ENCODE results near the gene ZFYVE27.

Gene ZFYVE27

DNA sequence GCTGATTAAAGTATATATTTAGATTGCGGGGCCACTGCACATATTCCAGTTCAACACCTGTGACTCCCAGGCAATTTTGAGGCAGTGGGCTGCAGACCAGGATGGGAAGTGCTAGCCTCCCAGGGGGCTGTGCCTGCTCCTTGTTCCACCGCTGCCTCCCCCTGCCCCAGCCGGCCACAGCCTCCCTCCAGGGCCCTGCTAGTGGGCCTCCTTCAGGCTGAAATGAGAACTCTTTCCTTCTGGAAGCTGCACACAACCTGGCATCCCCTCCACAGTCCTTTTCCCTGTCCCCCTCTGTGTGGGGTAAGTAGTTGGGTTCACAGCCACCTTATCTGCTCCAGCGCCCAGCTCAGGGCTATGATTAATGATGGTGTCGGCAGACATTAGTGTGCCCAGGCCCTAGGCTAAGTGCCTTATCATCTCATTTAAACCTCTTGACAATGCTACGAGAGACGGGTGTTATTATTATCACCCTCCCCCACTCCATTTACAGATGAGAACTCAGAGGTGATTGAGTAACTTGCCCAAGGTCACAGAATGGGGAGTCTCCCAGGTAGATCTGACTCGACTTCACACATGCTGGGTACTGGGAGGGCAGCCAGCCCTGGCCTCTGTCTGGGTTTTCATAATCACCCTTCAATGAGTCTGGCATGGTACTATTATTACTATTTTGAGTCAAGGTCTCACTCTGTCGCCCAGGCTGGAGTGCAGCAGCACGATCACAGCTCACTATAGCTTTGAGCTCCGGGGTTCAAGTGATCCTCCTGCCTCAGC lies 45.7 kb downstream of the ZFYVE27 start:
- Histone ChIP-seq H3K18ac (ENCODE audit: low read length) (no peak overlapping the region), H3K36me3 (ENCODE audit: control insufficient read depth in 1 of 2, insufficient read depth in 2 of 2, low read length in 2 of 2) (no peaks in the 10 kb centered on the region), H3K79me2 (ENCODE audit: control insufficient read depth, insufficient read depth, low read length, poor library complexity) (no peaks in the 10 kb centered on the region), H3K23ac (ENCODE audit: low read length) (no peak overlapping the region), H3K79me1 (ENCODE audit: low read length) (no peaks in the 10 kb centered on the region), H2BK5ac (ENCODE audit: low read depth, low read length, poor library complexity) (no peak overlapping the region), H3K4me3 (ENCODE audit: low read depth, low read length) (no peak overlapping the region), H3K4me1 (ENCODE audit: control insufficient read depth in 1 of 2, insufficient read depth in 2 of 2, low read length in 2 of 2) (no peaks in the 10 kb centered on the region), H2AFZ (ENCODE audit: insufficient read depth, low read length, poor library complexity) (no peak overlapping the region), H2BK12ac (ENCODE audit: low read length) (no peak overlapping the region), H2AK5ac (ENCODE audit: low read length) (no peak overlapping the region), H4K91ac (ENCODE audit: low read depth, low read length) (no peak overlapping the region), H3K14ac (ENCODE audit: low read length) (no peak overlapping the region), H3K27ac (ENCODE audit: low read depth, low read length) (no peak overlapping the region), H4K12ac (ENCODE audit: low read depth, low read length) (no peak overlapping the region), H3K9ac (ENCODE audit: low read length) (no peak overlapping the region), H3K4me2 (ENCODE audit: low read length) (no peak overlapping the region), H3K4ac (ENCODE audit: low read depth, low read length) (no peak overlapping the region), H3K27me3 (ENCODE audit: insufficient read depth, low read length) (no peaks in the 10 kb centered on the region), H3K9me3 (ENCODE audit: insufficient read depth, low read depth, low read length) (no peaks in the 10 kb centered on the region), H4K8ac (ENCODE audit: low read depth, low read length) (no peak overlapping the region), H2BK120ac (ENCODE audit: insufficient read depth, low read length, poor library complexity) (no peak overlapping the region)
- no peak for DNase-seq
- no CpG with 5 or more reads among the region's 11 CpGs for WGBS (ENCODE audit: extremely low coverage, insufficient coverage, insufficient read length)

DNA sequence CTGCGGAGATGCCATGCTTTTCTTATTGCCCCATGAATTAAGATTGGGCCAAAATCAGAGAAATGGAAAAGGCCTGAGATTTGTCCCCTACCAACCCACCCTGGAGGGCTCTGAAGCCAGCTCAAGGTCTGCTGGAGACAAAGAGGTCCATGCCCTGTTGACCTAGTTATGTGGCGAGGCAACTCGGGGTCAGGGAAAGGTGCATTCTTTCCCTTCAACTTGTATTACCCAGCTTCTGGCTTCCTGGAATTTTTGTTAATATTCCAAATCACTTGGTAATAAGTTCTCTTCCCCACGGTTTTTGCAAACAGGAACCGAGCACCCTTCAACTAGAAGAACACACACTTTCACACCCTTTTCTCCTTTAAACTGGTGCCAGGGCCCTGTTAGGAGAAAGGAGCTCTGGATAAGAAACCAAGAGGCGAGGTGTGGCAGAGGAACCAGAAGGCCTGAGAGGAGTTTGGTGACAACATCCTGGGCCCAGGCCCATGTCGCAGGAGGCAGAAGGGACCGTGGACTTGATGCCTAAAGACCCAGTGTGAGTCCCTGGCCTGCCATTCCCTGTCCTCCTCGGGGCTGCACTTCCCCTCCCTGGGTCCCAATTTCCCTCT lies 47.4 kb downstream of the ZFYVE27 start:
- Histone ChIP-seq H2BK12ac (ENCODE audit: low read length) (no peak overlapping the region), H3K23ac (ENCODE audit: low read length) (no peak overlapping the region), H3K18ac (ENCODE audit: low read length) (no peak overlapping the region), H2BK5ac (ENCODE audit: low read depth, low read length, poor library complexity) (no peak overlapping the region), H3K14ac (ENCODE audit: low read length) (no peak overlapping the region), H3K9me3 (ENCODE audit: insufficient read depth, low read depth, low read length) (no peaks in the 10 kb centered on the region), H3K9ac (ENCODE audit: low read length) (no peak overlapping the region), H3K79me2 (ENCODE audit: control insufficient read depth, insufficient read depth, low read length, poor library complexity) (no peaks in the 10 kb centered on the region), H2AFZ (ENCODE audit: insufficient read depth, low read length, poor library complexity) (no peak overlapping the region), H4K12ac (ENCODE audit: low read depth, low read length) (no peak overlapping the region), H3K4me3 (ENCODE audit: low read depth, low read length) (no peak overlapping the region), H4K91ac (ENCODE audit: low read depth, low read length) (no peak overlapping the region), H4K8ac (ENCODE audit: low read depth, low read length) (no peak overlapping the region), H2BK120ac (ENCODE audit: insufficient read depth, low read length, poor library complexity) (no peak overlapping the region), H3K4ac (ENCODE audit: low read depth, low read length) (no peak overlapping the region), H3K36me3 (ENCODE audit: control insufficient read depth in 1 of 2, insufficient read depth in 2 of 2, low read length in 2 of 2) (no peaks in the 10 kb centered on the region), H3K4me2 (ENCODE audit: low read length) (no peak overlapping the region), H3K27ac (ENCODE audit: low read depth, low read length) (no peak overlapping the region), H2AK5ac (ENCODE audit: low read length) (no peak overlapping the region), H3K27me3 (ENCODE audit: insufficient read depth, low read length) (no peaks in the 10 kb centered on the region), H3K4me1 (ENCODE audit: control insufficient read depth in 1 of 2, insufficient read depth in 2 of 2, low read length in 2 of 2) (no peaks in the 10 kb centered on the region), H3K79me1 (ENCODE audit: low read length) (no peaks in the 10 kb centered on the region)
- no CpG with 5 or more reads among the region's 9 CpGs for WGBS (ENCODE audit: extremely low coverage, insufficient coverage, insufficient read length)
- DNase-seq = no peak

GRCh38 chr10:97785231-97785630 lies 48.3 kb downstream of the ZFYVE27 start:
- H3K36me3 ChIP-seq (ENCODE audit: control insufficient read depth in 1 of 2, insufficient read depth in 2 of 2, low read length in 2 of 2) = no peaks in the 10 kb centered on the region
- no peak overlapping the region for H3K4me3 ChIP-seq (ENCODE audit: low read depth, low read length)
- H3K9me3 ChIP-seq (ENCODE audit: insufficient read depth, low read depth, low read length) = peaks cover 3% of the 10 kb centered on the region
- no peak overlapping the region for H3K23ac ChIP-seq (ENCODE audit: low read length)
- H3K4ac ChIP-seq (ENCODE audit: low read depth, low read length) = no peak overlapping the region
- no peak for DNase-seq
- H3K14ac ChIP-seq (ENCODE audit: low read length) = no peak overlapping the region
- no peaks in the 10 kb centered on the region for H3K27me3 ChIP-seq (ENCODE audit: insufficient read depth, low read length)
- no CpG with 5 or more reads among the region's 5 CpGs for WGBS (ENCODE audit: extremely low coverage, insufficient coverage, insufficient read length)
- no peak overlapping the region for H3K4me2 ChIP-seq (ENCODE audit: low read length)
- no peak overlapping the region for H2AFZ ChIP-seq (ENCODE audit: insufficient read depth, low read length, poor library complexity)
- no peaks in the 10 kb centered on the region for H3K79me1 ChIP-seq (ENCODE audit: low read length)
- no peak overlapping the region for H3K27ac ChIP-seq (ENCODE audit: low read depth, low read length)
- H2BK5ac ChIP-seq (ENCODE audit: low read depth, low read length, poor library complexity) = no peak overlapping the region
- no peak overlapping the region for H3K9ac ChIP-seq (ENCODE audit: low read length)
- no peak overlapping the region for H3K18ac ChIP-seq (ENCODE audit: low read length)
- H4K12ac ChIP-seq (ENCODE audit: low read depth, low read length) = no peak overlapping the region
- H2BK12ac ChIP-seq (ENCODE audit: low read length) = no peak overlapping the region
- no peaks in the 10 kb centered on the region for H3K4me1 ChIP-seq (ENCODE audit: control insufficient read depth in 1 of 2, insufficient read depth in 2 of 2, low read length in 2 of 2)
- H2AK5ac ChIP-seq (ENCODE audit: low read length) = no peak overlapping the region
- no peaks in the 10 kb centered on the region for H3K79me2 ChIP-seq (ENCODE audit: control insufficient read depth, insufficient read depth, low read length, poor library complexity)
- no peak overlapping the region for H4K8ac ChIP-seq (ENCODE audit: low read depth, low read length)
- no peak overlapping the region for H4K91ac ChIP-seq (ENCODE audit: low read depth, low read length)
- no peak overlapping the region for H2BK120ac ChIP-seq (ENCODE audit: insufficient read depth, low read length, poor library complexity)

DNA sequence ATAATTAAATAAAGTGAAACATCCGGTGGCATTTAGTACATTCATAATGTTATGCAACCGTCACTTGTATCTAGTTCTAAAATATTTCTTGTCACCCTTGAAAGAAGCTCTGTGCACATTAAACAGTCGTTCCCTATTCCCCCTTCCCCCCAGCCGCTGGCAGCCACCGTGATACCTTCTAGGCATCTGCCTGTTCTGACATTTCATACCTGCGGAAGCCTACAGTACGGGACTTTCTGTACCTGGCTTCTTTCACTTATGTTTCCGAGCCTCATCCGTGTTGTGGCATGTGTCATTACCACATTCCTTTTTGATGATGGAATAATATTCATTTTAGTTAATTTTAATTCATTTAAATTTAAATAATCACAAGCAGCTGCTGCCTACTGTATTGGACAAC lies 48.8 kb downstream of the ZFYVE27 start:
- Histone ChIP-seq H2BK5ac (ENCODE audit: low read depth, low read length, poor library complexity) (no peak overlapping the region), H3K27me3 (ENCODE audit: insufficient read depth, low read length) (no peaks in the 10 kb centered on the region), H3K9ac (ENCODE audit: low read length) (no peak overlapping the region), H2AK5ac (ENCODE audit: low read length) (no peak overlapping the region), H4K91ac (ENCODE audit: low read depth, low read length) (no peak overlapping the region), H3K27ac (ENCODE audit: low read depth, low read length) (no peak overlapping the region), H2BK120ac (ENCODE audit: insufficient read depth, low read length, poor library complexity) (no peak overlapping the region), H3K4me2 (ENCODE audit: low read length) (no peak overlapping the region), H3K23ac (ENCODE audit: low read length) (no peak overlapping the region), H4K12ac (ENCODE audit: low read depth, low read length) (no peak overlapping the region), H3K18ac (ENCODE audit: low read length) (no peak overlapping the region), H2AFZ (ENCODE audit: insufficient read depth, low read length, poor library complexity) (no peak overlapping the region), H4K8ac (ENCODE audit: low read depth, low read length) (no peak overlapping the region), H3K9me3 (ENCODE audit: insufficient read depth, low read depth, low read length) (peaks cover 3% of the 10 kb centered on the region), H3K36me3 (ENCODE audit: control insufficient read depth in 1 of 2, insufficient read depth in 2 of 2, low read length in 2 of 2) (no peaks in the 10 kb centered on the region), H3K79me1 (ENCODE audit: low read length) (no peaks in the 10 kb centered on the region), H3K4ac (ENCODE audit: low read depth, low read length) (no peak overlapping the region), H3K4me1 (ENCODE audit: control insufficient read depth in 1 of 2, insufficient read depth in 2 of 2, low read length in 2 of 2) (no peaks in the 10 kb centered on the region), H3K79me2 (ENCODE audit: control insufficient read depth, insufficient read depth, low read length, poor library complexity) (no peaks in the 10 kb centered on the region), H3K14ac (ENCODE audit: low read length) (no peak overlapping the region), H3K4me3 (ENCODE audit: low read depth, low read length) (no peak overlapping the region), H2BK12ac (ENCODE audit: low read length) (no peak overlapping the region)
- DNase-seq = peak in 1 of 2 donors; percentile 17
- WGBS (ENCODE audit: extremely low coverage, insufficient coverage, insufficient read length) = no CpG with 5 or more reads among the region's 9 CpGs

All from trophoblast cell (in vitro differentiated cells and primary cell).